Liver (tissue), 3 donors: ENCODE data around the gene TNS3.

Experiments used
- CTCF ChIP-seq: fragments of 150-350 bp; IDR thresholded peaks from 2 replicates; pipeline ENCODE4 v1.5.1; 2017; ENCODE audit warnings: improper control_type of control experiment, low read depth, low read length; ENCODE audit not compliant: missing input control
- NR2F2 ChIP-seq: IDR thresholded peaks from 2 replicates; pipeline ENCODE4 v1.6.1; 2016; ENCODE audit warnings: antibody characterized with exemption
- REST ChIP-seq: IDR thresholded peaks from 2 replicates; pipeline ENCODE4 v1.6.1; 2016; ENCODE audit warnings: antibody characterized with exemption, mild to moderate bottlenecking
- RXRA ChIP-seq, 2 donors: IDR thresholded peaks; 2 replicates each; pipeline ENCODE4 v1.6.1; 2017 to 2018; ENCODE audit warnings: antibody characterized with exemption in 2 of 2, mild to moderate bottlenecking in 1 of 2
- TAF1 ChIP-seq: conservative IDR thresholded peaks from 2 replicates; pipeline ENCODE4 v1.6.1; 2016; ENCODE audit warnings: antibody characterized with exemption, mild to moderate bottlenecking
- ZBTB33 ChIP-seq: IDR thresholded peaks from 2 replicates; pipeline ENCODE4 v1.6.1; 2016; ENCODE audit warnings: antibody characterized with exemption
- donor health status: healthy.
- donor health status: healthy.

- TF ChIP-seq TAF1 (no peak), CTCF (no peak), REST (peak; percentile 35), NR2F2 (peak; percentile 76), RXRA (IDR thresholded peaks at IDR 0.05) (peak; percentile 76 to 96), ZBTB33 (peak; percentile 70)
These were observed 123.9 kb downstream of the TNS3 start for GRCh38 chr7:47458057-47458456.
